ENCODE results near the gene PLEKHO2.
A peak's percentile ranks its signal among the peaks of the same experiment; 100 is the strongest.

PLEKHO2 gene

GRCh38 chr15:64855205-64855975, 13.7 kb downstream of the PLEKHO2 start:
- DNase-seq (ENCODE audit: low read depth in 2 of 2) = no peak

GRCh38 chr15:64856429-64857145, 14.9 kb downstream of the PLEKHO2 start:
- no peak for DNase-seq (ENCODE audit: low read depth in 2 of 2)

DNA sequence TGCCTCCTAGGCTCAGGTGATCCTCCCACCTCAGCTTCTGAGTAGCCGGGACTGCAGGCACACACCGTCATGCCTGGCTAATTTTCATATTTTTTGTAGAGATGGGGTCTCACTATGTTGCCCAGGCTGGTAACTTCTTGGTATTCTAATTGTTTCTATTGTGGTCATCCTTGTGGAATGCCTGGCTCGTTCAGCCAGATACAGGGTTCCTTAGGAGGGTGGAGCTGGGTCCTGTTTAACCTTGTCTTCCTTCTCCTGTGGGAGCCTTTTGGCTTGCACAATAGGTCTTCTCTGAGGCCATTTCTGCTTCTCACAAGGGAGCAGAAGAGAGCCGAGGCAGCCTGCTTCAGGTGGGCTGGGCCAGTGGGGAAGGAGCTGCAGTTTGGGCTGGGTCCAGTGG, 15.7 kb downstream of the PLEKHO2 start:
- DNase-seq (ENCODE audit: low read depth in 2 of 2) = no peak

DNA sequence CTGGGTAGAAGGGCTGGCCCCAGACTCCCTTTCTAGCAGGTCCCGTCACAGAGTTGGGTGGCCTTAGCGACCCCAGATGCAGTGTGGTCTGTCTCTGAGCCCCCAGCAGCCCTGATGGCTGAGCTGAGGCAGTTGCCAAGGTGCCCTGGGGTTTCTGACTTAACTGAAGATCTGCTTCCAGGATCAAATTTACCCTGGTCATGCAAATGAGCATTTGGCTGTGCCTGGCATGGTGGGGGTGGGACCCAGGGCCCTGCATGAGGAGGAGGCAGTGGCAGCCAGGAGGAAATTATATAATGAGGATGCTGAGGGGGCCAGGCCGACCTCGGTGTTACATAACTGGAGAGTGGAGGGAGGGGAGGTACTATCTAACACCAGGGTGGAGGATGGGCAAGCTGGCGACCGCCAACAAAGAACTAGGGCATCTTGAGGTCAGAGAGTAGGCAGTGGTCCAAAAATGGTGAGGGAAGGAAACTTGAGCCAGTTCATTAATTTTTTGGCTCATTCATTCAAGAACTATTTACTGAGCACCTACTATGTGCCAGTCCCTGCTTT, 16.4 kb downstream of the PLEKHO2 start:
- no peak for DNase-seq (ENCODE audit: low read depth in 2 of 2)

- DNase-seq (ENCODE audit: low read depth in 2 of 2) = no peak
These were observed 17.5 kb downstream of the PLEKHO2 start for GRCh38 chr15:64859226-64859625.

GRCh38 chr15:64861331-64861730, 19.6 kb downstream of the PLEKHO2 start:
- DNase-seq (ENCODE audit: low read depth in 2 of 2) = no peak

- DNase-seq (ENCODE audit: low read depth in 2 of 2) = no peak
These were observed 20.2 kb downstream of the PLEKHO2 start for GRCh38 chr15:64861960-64862359.

DNA sequence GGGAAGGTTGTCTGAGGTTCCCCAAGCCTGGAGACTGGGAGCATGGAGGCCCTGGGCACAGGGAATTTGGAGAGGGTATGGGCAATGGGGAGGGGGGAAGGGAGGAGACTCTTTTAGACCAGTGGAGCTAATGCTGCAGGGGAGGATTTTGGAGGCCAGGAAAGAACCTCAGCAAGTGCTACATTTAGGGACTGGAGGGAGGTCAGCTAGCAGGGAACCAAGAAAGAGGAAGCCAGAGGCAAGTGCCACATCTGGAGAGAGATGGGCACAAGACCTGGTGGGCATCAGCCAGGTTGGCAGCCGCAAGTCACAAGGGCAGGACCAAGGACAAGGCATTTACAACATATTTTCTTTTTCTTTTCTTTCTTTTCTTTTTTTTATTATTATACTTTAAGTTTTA, 20.7 kb downstream of the PLEKHO2 start:
- no peak for DNase-seq (ENCODE audit: low read depth in 2 of 2)

DNA sequence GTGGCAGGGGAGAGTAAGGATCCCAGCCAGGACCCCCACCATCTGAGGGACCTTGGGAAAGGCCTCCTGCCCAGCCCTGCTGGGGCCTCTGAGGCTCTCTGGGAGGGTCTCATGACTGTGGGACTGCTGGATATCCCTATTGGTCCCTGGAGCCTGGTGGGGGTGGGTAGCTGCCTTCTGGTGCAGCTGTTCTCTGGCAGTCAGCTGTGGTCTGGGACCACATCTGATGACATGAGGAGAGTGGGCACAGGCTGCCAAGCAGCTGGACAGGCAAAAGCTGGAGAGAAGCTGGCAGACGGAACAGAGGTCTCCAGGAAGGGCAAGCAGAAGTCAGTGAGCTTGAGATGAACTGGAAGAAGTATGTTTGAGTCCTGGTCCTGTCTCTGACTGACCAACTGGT, 22.4 kb downstream of the PLEKHO2 start:
- DNase-seq (ENCODE audit: low read depth in 2 of 2) = no peak

DNA sequence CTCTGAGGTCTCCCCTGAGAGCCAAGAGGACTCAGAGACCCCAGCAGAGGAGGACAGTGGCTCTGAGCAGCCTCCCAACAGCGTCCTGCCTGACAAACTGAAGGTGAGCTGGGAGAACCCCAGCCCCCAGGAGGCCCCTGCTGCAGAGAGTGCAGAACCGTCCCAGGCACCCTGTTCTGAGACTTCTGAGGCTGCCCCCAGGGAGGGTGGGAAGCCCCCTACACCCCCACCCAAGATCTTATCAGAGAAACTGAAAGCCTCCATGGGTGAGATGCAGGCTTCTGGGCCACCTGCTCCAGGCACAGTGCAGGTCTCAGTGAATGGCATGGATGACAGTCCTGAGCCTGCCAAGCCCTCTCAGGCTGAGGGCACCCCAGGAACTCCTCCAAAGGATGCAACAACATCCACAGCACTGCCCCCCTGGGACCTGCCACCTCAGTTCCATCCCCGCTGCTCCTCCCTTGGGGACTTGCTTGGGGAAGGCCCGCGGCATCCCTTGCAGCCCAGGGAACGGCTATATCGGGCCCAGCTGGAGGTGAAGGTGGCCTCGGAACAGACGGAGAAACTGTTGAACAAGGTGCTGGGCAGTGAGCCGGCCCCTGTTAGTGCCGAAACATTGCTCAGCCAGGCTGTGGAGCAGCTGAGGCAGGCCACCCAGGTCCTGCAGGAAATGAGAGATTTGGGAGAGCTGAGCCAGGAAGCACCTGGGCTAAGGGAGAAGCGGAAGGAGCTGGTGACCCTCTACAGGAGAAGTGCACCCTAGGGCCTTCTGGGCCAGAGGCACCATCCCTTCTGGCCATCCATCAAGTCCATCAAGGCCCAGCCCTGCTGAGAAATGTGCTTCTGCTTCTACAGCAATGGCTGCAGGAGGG, 23.6 kb downstream of the PLEKHO2 start:
- DNase-seq (ENCODE audit: low read depth in 2 of 2) = no peak

DNA sequence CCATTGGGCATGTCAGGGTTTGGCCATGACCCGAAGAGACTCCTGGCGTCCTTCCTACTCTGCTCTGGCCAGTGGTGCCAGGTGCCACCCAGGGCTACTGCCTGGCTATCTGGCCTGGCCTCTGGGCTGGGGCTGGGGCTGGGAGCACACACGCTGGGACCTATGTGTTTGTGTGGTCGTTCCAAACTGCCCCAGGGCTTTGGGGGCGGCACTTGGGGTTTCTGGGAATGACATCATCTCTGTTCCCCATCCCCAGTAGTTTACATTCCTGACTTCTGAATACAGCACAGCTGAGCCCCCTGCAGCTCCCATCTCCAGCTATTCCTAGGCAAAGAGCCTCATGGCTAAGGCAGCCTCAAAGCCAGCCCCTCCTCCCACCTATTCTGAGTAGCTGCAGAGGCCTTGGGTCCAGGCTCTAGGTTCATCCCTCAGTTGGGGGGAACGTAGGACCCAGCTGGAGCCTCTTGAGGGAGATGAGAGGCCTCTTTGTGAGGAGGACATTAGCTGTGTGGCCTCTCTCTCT, 24.3 kb downstream of the PLEKHO2 start:
- DNase-seq (ENCODE audit: low read depth in 2 of 2) = no peak

DNA sequence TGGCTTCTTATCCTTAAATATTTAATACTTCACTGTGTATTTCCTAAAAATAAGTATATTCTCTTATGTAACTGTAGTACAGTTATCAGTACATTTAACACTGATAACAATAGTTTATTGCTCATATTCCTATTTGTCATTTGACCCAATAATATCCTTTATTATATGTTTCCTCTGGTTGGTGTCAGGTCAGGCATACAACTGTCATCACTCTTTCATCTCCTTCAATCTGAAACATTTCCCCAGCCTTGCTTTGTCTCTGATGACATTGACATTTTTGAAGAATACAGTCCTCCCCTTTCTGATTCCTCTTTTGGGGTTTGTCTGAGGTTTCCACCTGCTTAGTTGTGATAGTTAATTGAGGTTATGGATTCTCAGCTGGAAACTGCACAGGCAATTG, 27.8 kb downstream of the PLEKHO2 start:
- no peak for DNase-seq (ENCODE audit: low read depth in 2 of 2)

GRCh38 chr15:64870353-64870752, 28.6 kb downstream of the PLEKHO2 start:
- DNase-seq (ENCODE audit: low read depth in 2 of 2) = no peak

GRCh38 chr15:64875641-64876223, 34.0 kb downstream of the PLEKHO2 start:
- no peak for DNase-seq (ENCODE audit: low read depth in 2 of 2)

DNA sequence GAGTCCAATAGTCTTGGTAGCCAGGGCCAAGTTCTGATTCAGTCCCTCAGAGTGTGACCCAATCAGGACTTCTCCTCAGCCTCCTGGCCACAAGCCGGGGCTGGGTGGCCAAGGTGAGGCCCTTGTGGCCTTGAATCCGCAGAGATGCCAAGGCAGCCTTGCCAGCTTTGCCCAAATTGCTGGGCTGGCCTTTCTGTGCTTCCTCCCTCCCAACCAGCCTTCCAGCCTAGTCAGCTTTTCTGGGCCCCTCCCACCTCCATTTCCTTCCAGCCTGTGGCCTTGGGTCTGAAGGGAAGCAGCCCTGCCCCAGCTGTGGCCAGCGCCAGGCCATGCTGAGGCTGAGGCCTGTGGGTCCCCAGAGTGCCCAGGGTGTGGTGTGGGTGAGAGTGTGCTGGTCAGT, 35.7 kb downstream of the PLEKHO2 start:
- DNase-seq (ENCODE audit: low read depth in 2 of 2) = no peak

DNA sequence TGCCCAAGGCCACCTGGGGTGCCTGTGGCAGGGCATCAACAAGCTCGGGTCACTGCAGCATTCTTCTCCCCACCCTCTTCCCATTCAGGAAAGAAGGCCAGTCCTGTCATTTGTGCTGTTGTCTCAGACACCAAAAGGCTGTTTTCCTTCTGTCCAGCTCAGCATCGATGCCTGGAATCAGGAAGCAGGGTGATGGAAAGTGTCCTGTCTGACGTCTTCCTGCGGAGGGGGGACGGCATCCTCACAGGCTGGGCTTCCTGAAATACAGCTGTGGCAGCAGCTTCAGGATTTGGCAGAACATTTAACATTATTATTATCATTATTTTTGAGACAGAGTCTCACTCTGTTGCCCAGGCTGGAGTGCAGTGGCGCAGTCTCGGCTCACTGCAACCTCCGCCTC, 37.0 kb downstream of the PLEKHO2 start:
- DNase-seq (ENCODE audit: low read depth in 2 of 2) = no peak

DNA sequence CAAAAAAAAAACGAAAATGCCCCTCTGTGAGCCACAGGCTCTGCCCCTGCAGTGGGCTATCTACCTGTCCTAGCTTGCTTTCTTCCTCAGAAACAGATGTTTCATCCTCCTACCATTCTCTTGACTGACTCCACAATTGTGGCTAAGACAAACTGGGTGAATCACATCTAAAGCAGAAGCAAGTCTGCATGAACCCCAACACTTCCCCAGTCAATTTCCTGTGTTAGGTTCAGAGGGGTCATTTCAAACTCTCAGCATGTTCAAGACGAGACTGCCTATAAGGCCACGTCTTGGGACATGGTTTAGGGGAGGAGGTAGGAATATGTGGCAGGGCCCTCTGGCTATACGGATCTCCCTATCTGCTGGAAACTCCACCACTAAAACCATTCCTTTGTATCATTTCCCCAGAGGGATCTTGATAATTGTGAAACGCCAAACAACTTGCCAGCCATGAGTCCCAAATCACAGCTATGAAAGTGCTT, 41.4 kb downstream of the PLEKHO2 start:
- no peak for DNase-seq (ENCODE audit: low read depth in 2 of 2)

- peak; percentile 46 to 64 for DNase-seq (ENCODE audit: low read depth in 2 of 2)
These were observed 42.3 kb downstream of the PLEKHO2 start for GRCh38 chr15:64883997-64884511.

GRCh38 chr15:64884679-64885078, 43.0 kb downstream of the PLEKHO2 start:
- DNase-seq (ENCODE audit: low read depth in 2 of 2) = no peak

- DNase-seq (ENCODE audit: low read depth in 2 of 2) = no peak
These were observed 46.6 kb downstream of the PLEKHO2 start for GRCh38 chr15:64888336-64888735.

DNA sequence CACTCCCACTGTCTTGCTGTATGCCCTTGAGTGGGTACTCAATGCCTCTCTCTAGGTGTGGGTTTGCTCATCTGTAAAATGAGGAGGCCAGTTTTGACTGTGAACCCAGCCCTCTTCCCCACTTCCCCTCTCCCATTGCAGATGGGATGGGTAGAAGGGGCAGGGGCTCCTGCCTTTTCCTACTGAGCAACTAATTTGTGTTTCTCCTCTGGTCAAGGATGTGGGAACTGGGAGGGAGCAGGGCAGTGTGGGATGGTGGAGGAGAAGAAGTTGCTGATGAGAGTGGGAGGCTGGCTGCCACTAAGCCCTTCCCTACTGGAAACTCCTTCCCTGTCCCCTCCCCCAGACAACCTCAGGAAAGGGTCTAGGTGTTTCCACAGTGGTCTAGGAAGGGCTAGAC, 49.8 kb downstream of the PLEKHO2 start:
- no peak for DNase-seq (ENCODE audit: low read depth in 2 of 2)
